NCI-H748 treated with DMSO at 0.1 percent for 48 hours (cell line): ENCODE data around the gene LTC4S.
"Not testable (repeated sequence)": the region's sequence is repeated elsewhere in the genome, so short reads cannot be mapped to it uniquely, and the experiment has no call there.

Experiments used
- DNase-seq: peaks from one replicate; lab custom pipeline; 2025; lab: John Stamatoyannopoulos, UW

The LTC4S gene

GRCh38 chr5:179793468-179794139 lies at the start of gene LTC4S:
TSS of gene LTC4S (plus strand) at chr5:179793986. CDS start at chr5:179794081, 95 bp downstream.
- no peak for DNase-seq

- DNase-seq = not testable (repeated sequence)
Measured at GRCh38 chr5:179744106-179744505, 49.7 kb upstream of the LTC4S start.

GRCh38 chr5:179746872-179747271 lies 46.9 kb upstream of the LTC4S start:
- DNase-seq = no peak

- no peak for DNase-seq
Measured at GRCh38 chr5:179747811-179748210, 46.0 kb upstream of the LTC4S start.

GRCh38 chr5:179749857-179750508 lies 43.8 kb upstream of the LTC4S start:
- no peak for DNase-seq

- no peak for DNase-seq
Measured at GRCh38 chr5:179753971-179754370, 39.8 kb upstream of the LTC4S start.

GRCh38 chr5:179755022-179755421 lies 38.8 kb upstream of the LTC4S start:
- DNase-seq = no peak

- DNase-seq = no peak
Measured at GRCh38 chr5:179758955-179759354, 34.8 kb upstream of the LTC4S start.

- no peak for DNase-seq
Measured at GRCh38 chr5:179759581-179760551, 33.9 kb upstream of the LTC4S start.

- no peak for DNase-seq
Measured at GRCh38 chr5:179762079-179762780, 31.6 kb upstream of the LTC4S start.

- DNase-seq = no peak
Measured at GRCh38 chr5:179762781-179763176, 31.0 kb upstream of the LTC4S start.

- DNase-seq = peak; percentile 56
Measured at GRCh38 chr5:179763215-179763945, 30.4 kb upstream of the LTC4S start.

- DNase-seq = no peak
Measured at GRCh38 chr5:179764056-179764455, 29.7 kb upstream of the LTC4S start.

GRCh38 chr5:179765400-179765799 lies 28.4 kb upstream of the LTC4S start:
- no peak for DNase-seq

GRCh38 chr5:179766021-179766725 lies 27.6 kb upstream of the LTC4S start:
- DNase-seq = no peak

- no peak for DNase-seq
Measured at GRCh38 chr5:179766726-179767455, 26.9 kb upstream of the LTC4S start.

GRCh38 chr5:179767496-179768100 lies 26.2 kb upstream of the LTC4S start:
- DNase-seq = no peak

- DNase-seq = no peak
Measured at GRCh38 chr5:179768326-179769085, 25.3 kb upstream of the LTC4S start.

- no peak for DNase-seq
Measured at GRCh38 chr5:179769271-179769670, 24.5 kb upstream of the LTC4S start.
